ENCODE data around the gene MAP3K5.

Gene MAP3K5

GRCh38 chr6:136749359-136749997 lies 42.8 kb downstream of the MAP3K5 start:
- no peak for DNase-seq

GRCh38 chr6:136747507-136747906 lies 44.8 kb downstream of the MAP3K5 start:
- no peak for DNase-seq

DNA sequence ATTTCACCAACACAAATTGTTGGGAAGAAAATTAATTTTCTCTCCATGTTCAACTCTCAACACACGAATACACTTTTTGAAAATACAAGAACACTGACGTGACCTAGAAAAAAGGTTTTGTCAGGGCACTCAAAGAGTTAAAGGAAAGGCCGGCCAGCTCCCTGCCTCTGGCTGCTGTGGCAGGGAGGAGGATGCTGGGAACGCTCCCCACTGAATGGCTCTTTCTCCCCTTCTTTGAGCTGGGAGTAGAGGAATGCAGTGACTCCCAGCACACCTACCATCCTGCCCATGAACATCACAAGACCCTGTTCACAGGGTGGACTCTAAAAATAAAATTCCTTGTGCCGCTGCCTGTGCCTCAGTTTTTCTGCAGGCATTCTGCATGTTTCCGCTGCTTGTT lies 47.0 kb downstream of the MAP3K5 start:
- DNase-seq: no peak

DNA sequence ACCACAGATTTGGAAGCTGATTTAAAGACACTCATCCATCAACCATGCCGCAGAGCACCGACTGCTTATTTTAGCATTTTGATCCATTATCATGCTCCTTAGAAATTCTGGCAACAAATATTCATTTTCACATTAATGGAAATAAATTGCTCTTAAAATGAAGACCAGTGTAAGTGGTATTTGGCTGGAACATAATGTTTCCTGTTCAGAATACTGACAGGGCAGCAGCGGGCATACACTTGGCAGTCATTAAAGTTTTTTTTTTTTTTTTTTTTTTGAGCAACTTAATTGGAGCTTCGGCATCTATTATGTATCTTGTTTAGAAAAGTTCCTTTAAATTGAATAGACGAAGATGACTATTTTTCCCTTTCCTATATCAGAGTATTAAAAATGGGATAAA lies 47.4 kb downstream of the MAP3K5 start:
- DNase-seq: no peak

DNA sequence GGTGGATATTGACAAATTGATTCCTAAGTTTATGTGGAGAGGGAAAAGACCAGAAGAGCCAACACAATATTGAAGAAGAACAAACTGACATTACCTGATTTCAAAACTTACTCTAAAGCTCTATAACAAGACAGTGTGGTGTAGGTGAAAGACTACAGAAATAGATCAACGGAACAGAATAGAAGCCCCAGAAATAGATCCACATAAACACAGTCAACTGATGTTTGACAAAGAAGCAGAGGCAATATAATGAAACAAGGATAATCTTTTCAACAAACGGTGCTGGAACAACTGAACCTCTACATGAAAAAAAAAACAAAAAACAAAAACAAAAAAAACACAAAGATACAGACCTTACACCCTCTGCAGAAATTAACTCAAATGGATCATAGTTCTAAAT lies 50.2 kb downstream of the MAP3K5 start:
- no peak for DNase-seq

- no peak for DNase-seq
Observed at GRCh38 chr6:136740050-136740974, 52.0 kb downstream of the MAP3K5 start.

DNA sequence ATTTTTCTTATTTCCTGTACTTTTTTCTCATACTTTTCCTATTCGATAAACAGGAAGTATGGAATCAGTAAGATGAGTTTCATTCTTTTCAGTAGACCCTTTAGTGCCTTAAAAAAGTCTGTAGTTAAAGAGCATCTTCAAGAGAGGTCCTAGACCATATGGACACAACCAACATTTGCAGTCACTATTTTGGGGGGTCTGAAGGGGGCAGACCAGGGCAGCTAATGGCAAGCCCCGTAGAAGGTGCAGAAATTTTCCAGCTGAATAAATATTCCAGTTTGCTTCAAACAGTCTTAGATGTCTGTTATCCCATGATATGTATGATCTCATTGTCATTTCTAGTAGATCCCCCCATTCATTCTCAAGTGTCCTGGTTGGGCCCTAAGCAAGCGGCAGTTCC lies 52.8 kb downstream of the MAP3K5 start:
- no peak for DNase-seq

GRCh38 chr6:136739071-136739470 lies 53.2 kb downstream of the MAP3K5 start:
- no peak for DNase-seq

- no peak for DNase-seq
Observed at GRCh38 chr6:136738692-136739057, 53.6 kb downstream of the MAP3K5 start.

DNA sequence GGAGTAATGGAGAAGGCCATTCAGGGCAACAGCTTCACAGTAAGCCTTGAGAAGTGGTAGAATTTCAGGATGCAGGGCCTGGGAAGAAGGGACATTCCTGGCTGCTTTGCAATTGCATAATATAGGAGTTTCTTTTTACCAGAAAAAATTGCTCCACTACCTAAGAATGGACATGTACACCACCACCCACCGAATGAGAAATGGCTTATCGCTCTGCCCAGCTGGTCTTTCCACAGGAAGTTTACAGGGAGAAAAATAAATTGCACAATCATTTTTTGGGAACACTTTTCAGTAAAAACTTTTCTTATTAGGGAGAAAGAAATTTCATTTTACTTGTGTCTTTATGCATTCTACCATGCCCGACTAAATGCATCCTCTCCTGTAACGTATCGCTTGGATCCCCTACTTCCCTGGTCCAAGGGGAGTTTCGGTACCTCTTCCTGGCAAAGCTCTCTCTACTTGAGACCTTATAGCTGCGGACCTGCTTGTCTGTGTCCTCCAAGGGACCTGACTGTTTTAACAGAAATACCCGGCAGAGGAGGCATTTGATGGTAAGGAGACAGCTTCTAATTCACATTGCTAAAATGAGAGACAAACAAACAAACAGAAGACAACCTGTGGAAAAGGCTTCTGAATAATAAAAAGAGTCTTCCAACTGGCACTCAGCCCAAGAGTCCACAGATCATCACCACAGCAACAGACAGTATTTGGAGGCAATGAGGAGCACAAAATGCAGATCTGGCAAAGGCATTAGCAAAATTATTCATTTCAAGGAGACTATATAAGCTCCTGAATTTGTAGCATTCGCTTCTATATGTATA lies 54.2 kb downstream of the MAP3K5 start:
- DNase-seq: no peak

DNA sequence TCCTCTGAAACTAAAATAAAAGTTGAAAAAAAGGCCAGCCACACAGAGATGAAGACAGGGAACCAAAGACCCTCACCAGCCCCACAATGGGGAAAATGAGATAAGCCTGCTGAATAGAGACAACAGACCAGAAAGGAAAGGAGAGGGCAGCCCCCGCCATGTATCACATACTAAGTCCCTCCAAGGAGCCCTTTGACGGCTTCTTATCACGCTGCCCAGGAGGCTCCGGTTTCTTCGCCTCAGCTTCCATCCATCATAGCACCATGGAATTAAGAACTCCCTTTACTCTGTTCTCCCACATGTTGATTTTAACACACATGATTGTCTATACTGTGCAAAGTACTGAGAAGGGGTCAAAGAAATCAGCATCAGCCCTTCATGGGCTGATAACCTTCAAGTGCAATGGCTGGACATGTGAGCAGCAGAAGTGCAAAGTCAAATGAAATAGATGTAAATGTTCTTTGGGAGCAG lies 54.9 kb downstream of the MAP3K5 start:
- no peak for DNase-seq

- DNase-seq: no peak
Observed at GRCh38 chr6:136736281-136736960, 55.9 kb downstream of the MAP3K5 start.

DNA sequence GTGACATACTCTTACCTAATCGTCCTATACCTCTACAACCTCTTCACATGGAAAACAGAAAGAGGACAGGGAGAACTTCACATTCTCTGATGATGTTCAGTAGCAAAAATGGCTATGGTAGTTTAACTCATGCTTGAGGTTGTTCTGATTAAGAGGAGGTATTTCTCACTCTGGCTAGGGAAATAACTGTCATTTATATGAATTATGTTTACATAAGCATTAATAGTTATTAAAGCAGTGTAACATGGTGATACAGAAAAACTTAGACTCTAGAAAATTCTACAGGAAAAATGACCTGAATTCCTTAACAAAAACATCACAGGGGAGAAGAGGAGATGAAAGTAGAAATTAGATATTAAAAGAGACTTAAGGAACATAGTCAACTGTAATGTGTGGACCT lies 57.3 kb downstream of the MAP3K5 start:
- no peak for DNase-seq

DNA sequence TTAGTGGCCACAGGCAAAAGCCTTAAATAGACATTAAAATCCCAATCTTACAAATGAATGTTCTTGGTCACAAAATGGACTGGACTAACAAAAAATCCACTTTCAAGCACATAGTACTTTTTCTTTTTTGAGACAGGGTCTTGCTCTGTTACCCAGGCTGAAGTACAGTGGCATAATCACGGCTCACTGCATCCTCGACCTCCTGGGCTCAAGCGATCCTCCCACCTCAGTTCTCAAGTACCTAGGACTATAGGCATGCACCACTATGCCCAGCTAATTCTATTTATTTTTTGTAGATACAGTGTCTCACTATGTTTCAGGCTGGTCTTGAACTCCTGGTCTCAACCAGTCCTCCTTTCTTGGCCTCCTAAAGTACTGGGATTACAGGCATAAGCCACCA lies 59.4 kb downstream of the MAP3K5 start:
- DNase-seq: no peak

DNA sequence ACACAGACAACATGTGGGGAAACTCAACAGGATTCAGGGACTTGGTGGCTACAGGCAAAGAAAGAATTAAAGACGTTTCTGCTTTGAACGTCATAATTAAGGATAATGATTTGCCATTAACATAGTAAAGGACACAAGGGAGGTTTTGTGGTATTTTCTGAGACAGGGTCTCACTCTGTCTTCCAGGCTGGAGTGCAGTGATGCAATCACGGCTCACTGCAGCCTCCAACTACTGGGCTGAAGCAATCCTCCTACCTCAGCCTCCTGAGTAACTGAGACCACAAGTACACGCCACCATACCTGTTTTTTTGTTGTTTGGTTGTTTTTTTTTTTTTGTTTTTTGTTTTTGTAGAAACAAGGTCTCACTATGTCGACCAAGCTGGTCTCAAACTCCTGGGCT lies 62.4 kb downstream of the MAP3K5 start:
- no peak for DNase-seq

- DNase-seq: no peak
Observed at GRCh38 chr6:136728976-136729515, 63.2 kb downstream of the MAP3K5 start.

GRCh38 chr6:136728033-136728939 lies 64.0 kb downstream of the MAP3K5 start:
- no peak for DNase-seq

GRCh38 chr6:136726837-136727557 lies 65.3 kb downstream of the MAP3K5 start:
- DNase-seq: no peak

DNA sequence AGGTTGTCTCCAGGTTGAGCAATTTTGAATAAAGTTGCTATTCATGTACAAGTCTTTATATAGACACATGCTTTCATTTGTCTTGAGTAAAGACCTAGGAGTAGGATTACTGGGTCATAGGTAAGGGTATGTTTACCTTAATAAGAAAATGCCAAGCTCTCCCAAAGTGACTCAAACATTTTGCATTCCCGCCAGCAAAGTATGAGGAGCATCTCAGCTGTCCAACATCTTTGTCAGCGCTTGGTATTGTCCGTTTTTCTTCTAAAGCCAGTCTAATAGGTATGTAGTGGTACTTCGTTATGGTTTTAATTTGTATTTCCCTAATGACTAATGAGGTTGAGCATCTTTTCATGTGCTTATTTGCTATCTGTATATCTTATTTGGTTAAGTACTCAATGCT lies 67.2 kb downstream of the MAP3K5 start:
- no peak for DNase-seq

DNA sequence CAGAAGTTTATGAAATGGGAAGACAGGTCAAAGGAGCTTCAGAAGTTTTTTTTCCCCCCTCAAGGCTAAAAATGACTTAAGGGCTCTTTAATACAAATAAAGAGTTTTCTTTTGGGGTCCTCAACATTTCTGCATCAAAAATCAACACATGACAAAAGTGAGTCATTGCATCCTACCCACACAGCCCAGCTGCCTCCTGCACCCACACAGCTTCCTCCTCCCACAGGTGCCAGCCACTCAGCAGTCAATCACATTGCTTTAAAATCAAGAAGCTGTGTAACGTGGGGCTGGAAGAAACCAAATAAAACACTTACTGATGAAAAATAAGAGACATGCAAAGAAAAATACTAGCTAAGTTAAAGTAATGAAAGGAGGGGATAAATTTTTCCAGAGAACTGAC lies 68.5 kb downstream of the MAP3K5 start:
- DNase-seq: peak; percentile 24 to 40

- no peak for DNase-seq
Observed at GRCh38 chr6:136721467-136721866, 70.8 kb downstream of the MAP3K5 start.
